HCT116 (cell line): Measurements from ENCODE around the gene TIMM50.

Experiments
- EZH2 ChIP-seq: fragments of 200-600 bp; sonication (generic); IDR thresholded peaks from 2 replicates; pipeline ENCODE4 v1.6.1; 2017; ENCODE audit warnings: antibody characterized with exemption, mixed run types
- POLR2A ChIP-seq: IDR thresholded peaks from 2 replicates; pipeline ENCODE4 v1.7.0; 2011; ENCODE audit warnings: borderline replicate concordance; ENCODE audit not compliant: insufficient read depth, insufficient read length; ENCODE audit errors: extremely low read depth
- SIN3A ChIP-seq: IDR thresholded peaks from 2 replicates; pipeline ENCODE4 v1.6.1; 2012; ENCODE audit warnings: low read depth
- TF ChIP-seq, protein P1 (sequence below), 3 experiments: fragments of 200-600 bp in 1 of 3; sonication (generic) in 1 of 3; IDR thresholded peaks in 2 of 3; conservative IDR thresholded peaks in 1 of 3; 2 replicates each; pipeline ENCODE4 v1.5.1; 2012 to 2017; ENCODE audit warnings: low read depth in 2 of 3, low read length in 2 of 3, antibody characterized with exemption in 1 of 3, borderline replicate concordance in 1 of 3, control low read depth in 1 of 3, mild to moderate bottlenecking in 1 of 3, mixed read lengths in 1 of 3, mixed run types in 1 of 3, moderate library complexity in 1 of 3; ENCODE audit not compliant: insufficient read depth in 1 of 3

DNA sequence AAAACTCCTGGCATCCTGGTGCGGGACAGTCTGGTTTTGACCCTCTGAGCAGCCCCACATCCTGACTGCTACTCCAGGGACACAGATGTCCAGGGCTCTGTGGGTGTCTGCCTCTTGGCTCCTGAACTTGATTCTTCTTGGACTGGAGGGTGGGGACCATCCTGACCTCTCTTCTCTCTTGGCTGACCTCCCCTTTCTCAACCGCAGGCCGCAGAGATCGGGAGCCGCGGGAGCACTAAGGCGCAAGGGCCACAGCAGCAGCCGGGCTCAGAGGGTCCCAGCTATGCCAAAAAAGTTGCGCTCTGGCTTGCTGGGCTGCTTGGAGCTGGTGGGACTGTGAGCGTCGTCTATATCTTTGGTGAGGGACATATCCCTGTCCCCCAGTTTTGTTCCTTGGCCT is 1.0 kb downstream of the TIMM50 start:
- TF ChIP-seq, protein P1, sequence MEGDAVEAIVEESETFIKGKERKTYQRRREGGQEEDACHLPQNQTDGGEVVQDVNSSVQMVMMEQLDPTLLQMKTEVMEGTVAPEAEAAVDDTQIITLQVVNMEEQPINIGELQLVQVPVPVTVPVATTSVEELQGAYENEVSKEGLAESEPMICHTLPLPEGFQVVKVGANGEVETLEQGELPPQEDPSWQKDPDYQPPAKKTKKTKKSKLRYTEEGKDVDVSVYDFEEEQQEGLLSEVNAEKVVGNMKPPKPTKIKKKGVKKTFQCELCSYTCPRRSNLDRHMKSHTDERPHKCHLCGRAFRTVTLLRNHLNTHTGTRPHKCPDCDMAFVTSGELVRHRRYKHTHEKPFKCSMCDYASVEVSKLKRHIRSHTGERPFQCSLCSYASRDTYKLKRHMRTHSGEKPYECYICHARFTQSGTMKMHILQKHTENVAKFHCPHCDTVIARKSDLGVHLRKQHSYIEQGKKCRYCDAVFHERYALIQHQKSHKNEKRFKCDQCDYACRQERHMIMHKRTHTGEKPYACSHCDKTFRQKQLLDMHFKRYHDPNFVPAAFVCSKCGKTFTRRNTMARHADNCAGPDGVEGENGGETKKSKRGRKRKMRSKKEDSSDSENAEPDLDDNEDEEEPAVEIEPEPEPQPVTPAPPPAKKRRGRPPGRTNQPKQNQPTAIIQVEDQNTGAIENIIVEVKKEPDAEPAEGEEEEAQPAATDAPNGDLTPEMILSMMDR (IDR thresholded peaks at IDR 0.05 in 2 of 3, conservative IDR thresholded peaks at IDR 0.05 in 1 of 3; ENCODE audit: borderline replicate concordance in 1 of 3, insufficient read depth in 1 of 3, low read depth in 2 of 3, low read length in 2 of 3), result no peak
- TF ChIP-seq SIN3A (no peak), EZH2 (no peak), POLR2A (no peak)
